Large intestine (tissue), 12 donors: ENCODE data around the gene CTSL. TPM values are rescaled to one million over a fixed set of nuclear protein-coding genes. Genes with fewer than 3 reads are reported as not detected.

Experiments used
- DNase-seq, 2 donors: peaks; one replicate each; pipeline versions ENCODE4 v3.0.0 to v3.0.0-alpha.2; 2013
- H3K27ac ChIP-seq: one replicate; pipeline ENCODE4 v1.5.1; 2013; ENCODE audit warnings: low read length
- H3K27me3 ChIP-seq: 2 replicates; pipeline ENCODE4 v1.6.1; 2013; ENCODE audit warnings: low read length; ENCODE audit not compliant: control insufficient read depth, insufficient read depth
- H3K36me3 ChIP-seq: 2 replicates; pipeline ENCODE4 v1.6.1; 2013; ENCODE audit warnings: low read length; ENCODE audit not compliant: control insufficient read depth, insufficient read depth
- H3K4me1 ChIP-seq: one replicate; pipeline ENCODE4 v1.6.1; 2013; ENCODE audit warnings: low read length; ENCODE audit not compliant: control insufficient read depth, insufficient read depth
- H3K4me3 ChIP-seq: one replicate; pipeline ENCODE4 v1.5.1; 2013; ENCODE audit warnings: low read length
- H3K9me3 ChIP-seq: one replicate; pipeline ENCODE4 v1.6.1; 2013; ENCODE audit warnings: mild to moderate bottlenecking, low read depth, low read length, moderate library complexity; ENCODE audit not compliant: control insufficient read depth
- WGBS: methylation state at CpG from one replicate; pipeline ENCODE4 v1.1.5; 2013; ENCODE audit warnings: low lambda C conversion rate; ENCODE audit not compliant: insufficient coverage; 5-methylcytosine and 5-hydroxymethylcytosine counted together
- long read RNA-seq, 11 donors: transcript quantifications; one replicate each; lab custom pipeline, GENCODE V29; 2026
- polyA plus RNA-seq: library from polyadenylated mRNA; unstranded; fragments of 120-200 nt; gene quantifications from one replicate; pipeline ENCODE4 v1.2.1, GENCODE V29; 2013

The CTSL gene
- polyA plus RNA-seq: 82.0 TPM
- long read RNA-seq, donor 1, transcript CTSL-201 (8 exons, 1,436 nt): major isoform, 7 of 76 reads
- long read RNA-seq, donor 1, transcript CTSL-203 (8 exons, 2,177 nt): major isoform, 7 of 76 reads
- long read RNA-seq, donor 1, partial matches to known transcripts: 62 of 76 reads
- long read RNA-seq, donor 1, other reads (novel, unspliced or antisense): 0 of 76 reads
- long read RNA-seq, donor 2, transcript CTSL-201 (8 exons, 1,436 nt): minor isoform, 7 of 46 reads
- long read RNA-seq, donor 2, transcript CTSL-203 (8 exons, 2,177 nt): major isoform, 10 of 46 reads
- long read RNA-seq, donor 2, partial matches to known transcripts: 29 of 46 reads
- long read RNA-seq, donor 2, other reads (novel, unspliced or antisense): 0 of 46 reads
- long read RNA-seq, donor 3: 0 reads
- long read RNA-seq, donor 4, partial matches to known transcripts: 11 of 16 reads
- long read RNA-seq, donor 4, other reads (novel, unspliced or antisense): 0 of 16 reads
- long read RNA-seq, donor 5, transcript CTSL-203 (8 exons, 2,177 nt): minor isoform, 5 of 84 reads
- long read RNA-seq, donor 5, transcript CTSL-201 (8 exons, 1,436 nt): major isoform, 13 of 84 reads
- long read RNA-seq, donor 5, partial matches to known transcripts: 65 of 84 reads
- long read RNA-seq, donor 5, other reads (novel, unspliced or antisense): 0 of 84 reads
- long read RNA-seq, donor 6, transcript CTSL-203 (8 exons, 2,177 nt): minor isoform, 6 of 54 reads
- long read RNA-seq, donor 6, transcript CTSL-201 (8 exons, 1,436 nt): major isoform, 16 of 54 reads
- long read RNA-seq, donor 6, partial matches to known transcripts: 24 of 54 reads
- long read RNA-seq, donor 6, other reads (novel, unspliced or antisense): 8 of 54 reads
- long read RNA-seq, donor 7, transcript CTSL-201 (8 exons, 1,436 nt): major isoform, 5 of 66 reads
- long read RNA-seq, donor 7, partial matches to known transcripts: 58 of 66 reads
- long read RNA-seq, donor 7, other reads (novel, unspliced or antisense): 0 of 66 reads
- long read RNA-seq, donor 8, transcript CTSL-201 (8 exons, 1,436 nt): major isoform, 26 of 86 reads
- long read RNA-seq, donor 8, transcript CTSL-203 (8 exons, 2,177 nt): minor isoform, 16 of 86 reads
- long read RNA-seq, donor 8, partial matches to known transcripts: 34 of 86 reads
- long read RNA-seq, donor 8, other reads (novel, unspliced or antisense): 10 of 86 reads
- long read RNA-seq, donor 9, transcript CTSL-201 (8 exons, 1,436 nt): major isoform, 40 of 116 reads
- long read RNA-seq, donor 9, transcript CTSL-203 (8 exons, 2,177 nt): minor isoform, 18 of 116 reads
- long read RNA-seq, donor 9, partial matches to known transcripts: 44 of 116 reads
- long read RNA-seq, donor 9, other reads (novel, unspliced or antisense): 13 of 116 reads
- long read RNA-seq, donor 10, transcript CTSL-203 (8 exons, 2,177 nt): minor isoform, 13 of 61 reads
- long read RNA-seq, donor 10, transcript CTSL-201 (8 exons, 1,436 nt): major isoform, 20 of 61 reads
- long read RNA-seq, donor 10, partial matches to known transcripts: 23 of 61 reads
- long read RNA-seq, donor 10, other reads (novel, unspliced or antisense): 5 of 61 reads
- long read RNA-seq, donor 11, transcript CTSL-203 (8 exons, 2,177 nt): major isoform, 13 of 130 reads
- long read RNA-seq, donor 11, transcript CTSL-201 (8 exons, 1,436 nt): major isoform, 13 of 130 reads
- long read RNA-seq, donor 11, partial matches to known transcripts: 98 of 130 reads
- long read RNA-seq, donor 11, other reads (novel, unspliced or antisense): 6 of 130 reads

GRCh38 chr9:87725900-87726709 is at the start of gene CTSL:
TSS of gene CTSL (plus strand) at chr9:87726119. CDS start at chr9:87727604, 1,485 bp downstream.
- H3K9me3 ChIP-seq: no peaks in the 10 kb centered on the region
- H3K4me3 ChIP-seq: peak within 1 kb of the TSS; percentile 84
- no CpG with 5 or more reads among the region's 67 CpGs for WGBS
- H3K27me3 ChIP-seq: no peaks in the 10 kb centered on the region
- peak; percentile 85 to 87 for DNase-seq
- peaks cover 15% of the 10 kb centered on the region for H3K36me3 ChIP-seq
- H3K4me1 ChIP-seq: no peaks in the 10 kb centered on the region
- peak within 1 kb of the TSS; percentile 91 for H3K27ac ChIP-seq

- WGBS: no CpG with 5 or more reads among the region's 14 CpGs
- no peaks in the 10 kb centered on the region for H3K9me3 ChIP-seq
- H3K36me3 ChIP-seq: peaks cover 21% of the 10 kb centered on the region
- H3K27me3 ChIP-seq: no peaks in the 10 kb centered on the region
- DNase-seq: no peak
- no peak overlapping the region for H3K27ac ChIP-seq
- no peak overlapping the region for H3K4me3 ChIP-seq
- peaks cover 7% of the 10 kb centered on the region for H3K4me1 ChIP-seq
Measured at GRCh38 chr9:87676976-87677775, 48.7 kb upstream of the CTSL start.

DNA sequence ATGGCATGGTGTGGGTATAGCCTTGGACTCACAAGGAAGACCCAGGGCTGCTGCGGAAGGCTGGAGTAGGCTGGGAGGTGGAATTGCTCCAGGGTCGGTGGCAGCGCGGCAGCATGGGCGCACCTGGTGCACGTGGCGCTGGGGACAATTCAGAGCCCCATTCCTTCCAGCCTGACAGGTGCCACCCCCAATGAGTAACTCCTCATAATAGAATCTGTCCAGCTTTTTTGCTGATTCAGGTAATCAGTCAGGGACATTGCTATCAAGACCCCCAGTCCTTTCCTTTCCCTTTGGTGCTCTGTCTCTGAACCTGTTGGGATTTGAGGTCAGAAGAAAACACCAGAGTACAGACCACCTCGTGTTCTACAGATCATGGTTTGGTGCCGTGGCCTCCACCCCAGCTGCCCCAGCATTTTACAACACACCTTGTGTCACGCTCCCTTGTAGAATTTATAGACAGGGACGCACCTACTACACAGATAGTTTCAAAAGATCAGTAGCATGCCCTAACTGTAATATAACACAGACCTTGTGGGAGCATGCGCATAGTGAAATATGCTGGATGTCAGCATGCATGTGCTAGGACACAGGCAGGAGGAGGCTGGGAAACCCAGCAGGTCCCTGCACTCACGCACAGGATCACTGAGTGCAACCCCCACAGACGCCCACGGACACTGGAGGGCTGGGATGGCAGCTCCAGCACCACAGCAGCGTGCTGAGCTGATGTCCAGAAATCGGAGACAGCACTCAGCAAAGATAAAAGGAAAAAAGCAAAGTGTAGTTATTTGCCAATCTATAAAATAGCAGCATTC is 47.9 kb upstream of the CTSL start:
- DNase-seq: no peak
- WGBS: no CpG with 5 or more reads among the region's 17 CpGs

DNA sequence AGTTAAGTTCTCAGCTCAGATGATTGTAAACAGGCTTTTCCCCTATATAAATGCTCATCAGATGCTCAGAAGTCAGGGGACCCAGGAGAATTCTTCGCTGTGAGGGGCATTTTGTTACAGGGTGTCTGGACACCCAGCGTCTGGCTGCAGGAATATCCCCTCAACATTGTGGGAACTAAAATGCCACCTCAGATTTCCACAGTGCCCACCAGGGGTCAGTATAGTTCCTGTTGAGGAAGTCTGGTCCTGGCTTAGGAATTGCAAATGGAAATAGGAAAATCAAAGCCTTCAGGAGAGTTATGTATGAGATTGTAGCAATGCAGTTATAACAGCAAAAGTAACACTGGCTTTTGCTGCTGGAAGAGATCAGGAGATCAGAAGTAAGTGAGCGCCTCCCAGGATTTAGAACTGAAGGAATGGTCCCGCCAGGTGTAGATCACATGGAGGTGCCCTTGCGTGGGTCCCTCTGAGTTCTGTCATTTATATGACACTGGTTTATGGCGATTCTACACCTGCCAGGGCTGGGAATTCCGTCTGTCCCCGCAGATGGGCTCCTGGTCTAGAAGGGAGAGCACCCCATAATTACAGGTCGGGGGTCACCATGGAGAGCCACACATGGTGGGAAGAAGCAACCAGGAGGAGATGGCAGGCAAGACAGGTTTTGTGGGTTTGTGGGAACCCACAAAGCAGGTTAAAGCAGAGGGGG is 47.1 kb upstream of the CTSL start:
- Histone ChIP-seq H3K36me3 (peaks cover 17% of the 10 kb centered on the region), H3K4me3 (no peak overlapping the region), H3K27me3 (no peaks in the 10 kb centered on the region), H3K27ac (no peak overlapping the region), H3K4me1 (peaks cover 13% of the 10 kb centered on the region), H3K9me3 (no peaks in the 10 kb centered on the region)
- peak; percentile 46 to 64 for DNase-seq
- no CpG with 5 or more reads among the region's 9 CpGs for WGBS

More for the DNA sequence above, 47.9 kb upstream of the CTSL start:
- Histone ChIP-seq H3K4me1 (peaks cover 13% of the 10 kb centered on the region), H3K9me3 (no peaks in the 10 kb centered on the region), H3K36me3 (peaks cover 19% of the 10 kb centered on the region), H3K27me3 (no peaks in the 10 kb centered on the region), H3K27ac (no peak overlapping the region), H3K4me3 (no peak overlapping the region)

- no peaks in the 10 kb centered on the region for H3K9me3 ChIP-seq
- peak in 1 of 2 donors; percentile 58 for DNase-seq
- no CpG with 5 or more reads among the region's 11 CpGs for WGBS
- H3K4me1 ChIP-seq: peaks cover 13% of the 10 kb centered on the region
- no peaks in the 10 kb centered on the region for H3K27me3 ChIP-seq
- H3K36me3 ChIP-seq: peaks cover 19% of the 10 kb centered on the region
- no peak overlapping the region for H3K4me3 ChIP-seq
- H3K27ac ChIP-seq: peak overlapping the region; percentile 65
Measured at GRCh38 chr9:87681271-87682061, 44.5 kb upstream of the CTSL start.

DNA sequence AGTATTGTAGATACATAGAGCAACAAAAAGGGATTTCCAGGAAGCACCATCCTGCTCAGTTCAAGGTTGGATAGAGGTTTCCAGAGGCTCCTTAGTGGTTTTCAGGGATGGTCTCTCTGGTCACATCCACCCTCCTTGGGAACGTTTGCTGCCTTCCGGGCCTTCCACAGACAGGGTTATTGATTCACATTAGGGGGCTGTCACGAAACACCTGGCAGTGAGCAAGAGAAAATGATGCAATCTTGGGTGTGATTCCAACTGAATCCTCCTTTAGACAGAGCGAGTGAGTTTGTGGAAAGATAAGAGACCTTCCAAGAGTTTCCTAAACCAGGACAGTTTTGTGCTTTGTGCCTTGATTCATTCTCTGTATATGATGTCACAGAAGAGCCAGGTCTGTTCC is 43.8 kb upstream of the CTSL start:
- DNase-seq: no peak
- no peaks in the 10 kb centered on the region for H3K27me3 ChIP-seq
- H3K9me3 ChIP-seq: no peaks in the 10 kb centered on the region
- H3K27ac ChIP-seq: peak overlapping the region; percentile 65
- H3K36me3 ChIP-seq: peaks cover 16% of the 10 kb centered on the region
- no CpG with 5 or more reads among the region's 4 CpGs for WGBS
- H3K4me3 ChIP-seq: no peak overlapping the region
- peaks cover 13% of the 10 kb centered on the region for H3K4me1 ChIP-seq

GRCh38 chr9:87682618-87683017 is 43.3 kb upstream of the CTSL start:
- no CpG with 5 or more reads among the region's 4 CpGs for WGBS
- DNase-seq: no peak
- H3K36me3 ChIP-seq: peaks cover 14% of the 10 kb centered on the region

More at GRCh38 chr9:87682618-87683017, 43.3 kb upstream of the CTSL start:
- Histone ChIP-seq H3K4me1 (peaks cover 13% of the 10 kb centered on the region), H3K4me3 (no peak overlapping the region), H3K9me3 (no peaks in the 10 kb centered on the region), H3K27ac (peak overlapping the region; percentile 65), H3K27me3 (no peaks in the 10 kb centered on the region)
